ENCODE data around the gene NFIA.

The NFIA gene

DNA sequence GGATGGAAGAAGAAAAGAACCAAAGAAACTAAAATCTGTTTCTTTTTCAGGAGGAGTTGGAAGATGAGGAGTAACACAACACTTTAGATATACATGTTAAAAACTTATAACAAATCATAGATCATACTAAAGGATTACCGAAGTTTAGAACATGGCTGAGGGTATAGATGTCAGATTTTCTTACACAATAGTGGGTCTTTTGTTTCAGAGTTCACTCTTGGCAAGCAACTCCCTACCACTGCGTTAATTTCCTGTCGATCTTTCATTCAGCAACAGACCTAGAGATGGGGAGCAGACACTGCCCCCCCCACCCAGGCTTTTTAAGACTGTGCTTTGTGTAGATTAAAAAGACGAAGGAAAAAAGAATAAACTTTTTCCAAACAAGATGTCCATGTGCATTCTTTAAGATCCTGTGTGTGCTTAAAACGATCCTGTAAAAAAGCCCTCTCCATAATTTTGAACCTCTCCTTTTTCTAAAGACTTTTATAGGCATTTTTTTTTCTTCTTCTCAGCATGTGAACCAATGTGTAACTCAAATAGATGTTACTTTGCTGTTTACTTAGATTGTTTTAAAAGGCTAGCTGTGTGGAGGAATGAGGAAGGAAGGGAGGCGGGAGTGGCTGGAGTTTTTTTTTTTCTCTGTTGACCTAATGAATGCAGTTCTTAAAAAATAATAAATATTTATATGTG, 50.4 kb downstream of the NFIA start:
- H3K27me3 Mint-ChIP-seq, result no peaks in the 10 kb centered on the region
- H3K4me3 Mint-ChIP-seq, result no peak overlapping the region
- no peak overlapping the region for H3K27ac Mint-ChIP-seq
- peaks cover 5% of the 10 kb centered on the region for H3K4me1 Mint-ChIP-seq (ENCODE audit: low read depth)
- no peaks in the 10 kb centered on the region for H3K9me3 Mint-ChIP-seq (ENCODE audit: low read depth)
- no peaks in the 10 kb centered on the region for H3K36me3 Mint-ChIP-seq

DNA sequence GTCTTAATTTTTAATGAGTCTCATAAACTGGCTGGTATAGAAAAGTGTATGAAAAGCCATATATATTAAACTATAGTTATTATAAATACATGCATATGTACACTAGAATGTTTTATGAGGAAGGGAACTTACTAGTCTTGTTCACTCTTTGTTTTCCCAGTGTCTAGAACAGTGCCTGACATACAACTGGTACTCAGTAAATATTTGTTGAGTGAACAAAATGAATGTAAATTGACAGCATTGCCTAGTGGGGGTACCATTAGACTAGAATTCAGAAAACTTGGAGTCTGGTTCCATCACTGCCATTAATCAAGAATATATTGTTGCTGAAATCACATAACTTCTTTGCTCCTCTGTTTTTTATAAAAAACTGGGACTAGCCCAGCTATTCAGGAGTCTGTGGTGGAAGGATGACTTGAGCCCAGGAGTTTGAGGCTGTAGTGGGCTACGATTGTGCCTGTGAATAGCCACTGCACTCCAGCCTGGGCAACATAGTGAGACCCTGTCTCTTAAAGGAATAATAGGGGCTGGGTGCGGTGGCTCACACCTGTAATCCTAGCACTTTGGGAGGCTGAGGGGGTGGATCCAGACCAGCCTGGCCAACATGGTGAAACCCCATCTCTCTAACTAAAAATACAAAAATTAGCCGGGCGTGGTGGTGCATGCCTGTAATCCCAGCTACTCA, 51.1 kb downstream of the NFIA start:
- no peaks in the 10 kb centered on the region for H3K9me3 Mint-ChIP-seq (ENCODE audit: low read depth)
- H3K4me1 Mint-ChIP-seq (ENCODE audit: low read depth), result peaks cover 5% of the 10 kb centered on the region
- no peak overlapping the region for H3K27ac Mint-ChIP-seq
- H3K36me3 Mint-ChIP-seq, result no peaks in the 10 kb centered on the region
- no peaks in the 10 kb centered on the region for H3K27me3 Mint-ChIP-seq
- no peak overlapping the region for H3K4me3 Mint-ChIP-seq

DNA sequence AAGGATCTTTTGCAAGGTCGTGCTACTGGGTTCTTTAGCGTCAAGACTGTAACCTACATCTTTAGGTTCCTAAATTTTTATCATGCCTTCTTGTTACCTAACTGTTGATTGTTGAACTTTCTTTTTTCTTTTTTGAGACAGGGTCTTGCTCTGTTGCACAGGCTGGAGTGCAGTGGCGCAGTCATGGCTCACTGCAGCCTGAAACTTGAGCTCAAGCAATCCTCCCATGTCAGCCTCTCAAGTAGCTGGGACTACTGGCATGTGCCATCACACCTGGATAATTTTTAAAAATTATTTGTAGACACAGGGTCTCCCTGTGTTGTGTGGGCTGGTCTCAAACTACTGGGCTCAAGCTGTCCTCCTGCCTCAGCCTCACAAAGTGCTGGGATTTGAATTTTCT, 52.9 kb downstream of the NFIA start:
- Mint-ChIP-seq H3K9me3 (ENCODE audit: low read depth) (no peaks in the 10 kb centered on the region), H3K4me3 (no peak overlapping the region), H3K36me3 (no peaks in the 10 kb centered on the region), H3K27me3 (peaks cover 3% of the 10 kb centered on the region), H3K27ac (no peak overlapping the region), H3K4me1 (ENCODE audit: low read depth) (peaks cover 5% of the 10 kb centered on the region)

DNA sequence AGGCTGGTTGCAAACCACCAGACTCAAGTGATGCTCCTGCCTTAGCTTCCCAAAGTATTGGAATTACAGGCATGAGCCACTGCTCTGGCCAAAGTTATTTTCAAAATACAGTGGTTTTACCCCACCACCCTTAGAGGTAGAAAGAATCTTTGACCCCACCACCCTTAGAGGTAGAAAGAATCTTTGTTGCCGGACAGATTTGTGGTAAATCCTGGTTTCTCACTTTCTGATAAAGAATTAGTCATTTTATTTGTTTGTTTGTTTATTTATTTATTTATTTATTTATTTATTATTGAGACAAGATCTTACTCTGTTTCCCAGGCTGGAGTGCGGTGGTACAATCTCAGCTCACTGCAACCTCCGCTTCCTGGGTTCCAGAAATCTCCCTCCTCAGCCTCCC, 55.9 kb downstream of the NFIA start:
- H3K36me3 Mint-ChIP-seq, result no peaks in the 10 kb centered on the region
- H3K9me3 Mint-ChIP-seq (ENCODE audit: low read depth), result no peaks in the 10 kb centered on the region
- H3K4me1 Mint-ChIP-seq (ENCODE audit: low read depth), result no peaks in the 10 kb centered on the region
- H3K4me3 Mint-ChIP-seq, result no peak overlapping the region
- H3K27me3 Mint-ChIP-seq, result peaks cover 3% of the 10 kb centered on the region
- no peak overlapping the region for H3K27ac Mint-ChIP-seq

DNA sequence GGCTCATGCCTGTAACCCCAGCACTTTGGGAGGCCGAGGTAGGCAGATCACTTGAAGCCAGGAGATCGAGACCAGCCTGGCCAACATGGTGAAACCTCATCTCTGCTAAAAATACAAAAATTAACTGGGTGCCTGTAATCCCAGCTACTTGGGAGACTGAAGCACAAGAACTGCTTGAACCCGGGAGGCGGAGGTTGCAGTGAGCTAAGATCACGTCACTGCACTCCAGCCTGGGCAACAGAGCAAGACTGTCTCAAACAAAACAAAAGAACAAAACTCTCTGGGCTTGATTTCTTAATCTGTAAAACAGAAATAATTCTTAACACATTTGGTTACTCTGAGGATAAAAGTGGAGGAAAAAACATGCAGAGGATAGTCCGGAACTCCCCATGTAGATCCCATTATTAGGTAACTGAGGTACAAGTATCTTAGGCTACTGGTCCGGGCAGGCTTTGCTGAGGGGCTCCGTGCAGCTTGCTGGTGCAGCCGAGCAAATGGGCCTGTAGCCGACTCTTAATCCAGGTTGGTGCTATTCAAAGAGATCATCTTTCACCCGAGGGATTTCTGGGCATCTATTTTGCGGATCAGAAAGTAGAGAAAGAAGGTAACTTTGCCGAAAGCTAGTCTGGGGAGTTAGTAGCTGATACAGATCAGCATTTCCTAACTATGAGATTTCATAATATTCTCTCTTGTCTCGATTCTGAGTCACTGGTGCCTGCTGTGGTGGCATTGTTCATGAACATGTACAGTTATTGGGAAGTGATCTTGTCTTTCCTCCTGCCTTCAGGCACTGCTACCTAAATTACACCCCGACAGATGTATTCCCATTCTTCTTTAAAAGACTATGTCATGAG, 56.8 kb downstream of the NFIA start:
- Mint-ChIP-seq H3K27ac (no peak overlapping the region), H3K27me3 (peaks cover 3% of the 10 kb centered on the region), H3K9me3 (ENCODE audit: low read depth) (no peaks in the 10 kb centered on the region), H3K4me1 (ENCODE audit: low read depth) (no peaks in the 10 kb centered on the region), H3K36me3 (no peaks in the 10 kb centered on the region), H3K4me3 (no peak overlapping the region)

DNA sequence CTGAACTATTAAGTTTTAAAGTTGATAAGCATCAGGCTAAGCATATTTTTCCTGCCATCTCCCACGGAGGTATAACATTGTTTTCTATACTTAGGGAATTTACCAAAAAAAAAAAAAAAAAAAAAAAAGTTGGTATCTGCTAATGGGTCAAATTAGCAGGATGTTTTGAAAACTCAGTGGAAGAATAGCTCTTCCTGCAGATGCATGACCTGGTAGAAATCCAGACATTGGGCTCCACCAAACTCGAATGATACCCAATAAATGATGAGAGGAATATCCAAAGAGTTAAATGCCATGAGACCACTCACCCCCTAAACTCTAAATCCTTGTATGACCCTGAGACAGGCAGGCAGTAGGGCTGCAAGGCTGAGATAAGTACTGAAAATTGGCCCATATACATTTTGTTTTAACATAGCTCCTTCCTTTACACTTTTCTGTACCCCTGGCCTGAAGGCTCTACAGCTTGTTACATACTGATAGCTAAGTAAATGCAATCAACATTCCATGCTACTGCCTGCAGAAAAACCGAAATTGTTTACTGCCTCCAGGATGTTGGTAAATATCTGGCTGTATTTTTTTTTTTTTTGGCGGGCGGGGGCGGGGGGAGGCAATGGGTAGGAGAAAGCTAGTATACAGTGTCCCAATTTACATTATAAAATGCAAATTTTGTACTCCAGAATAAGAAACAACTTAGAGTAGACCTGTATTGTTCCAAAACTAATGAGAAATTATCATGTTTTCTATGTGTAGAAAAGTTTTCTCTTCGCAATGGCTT, 57.6 kb downstream of the NFIA start:
- Mint-ChIP-seq H3K27me3 (peaks cover 3% of the 10 kb centered on the region), H3K4me1 (ENCODE audit: low read depth) (no peaks in the 10 kb centered on the region), H3K4me3 (no peak overlapping the region), H3K9me3 (ENCODE audit: low read depth) (no peaks in the 10 kb centered on the region), H3K27ac (no peak overlapping the region), H3K36me3 (no peaks in the 10 kb centered on the region)

DNA sequence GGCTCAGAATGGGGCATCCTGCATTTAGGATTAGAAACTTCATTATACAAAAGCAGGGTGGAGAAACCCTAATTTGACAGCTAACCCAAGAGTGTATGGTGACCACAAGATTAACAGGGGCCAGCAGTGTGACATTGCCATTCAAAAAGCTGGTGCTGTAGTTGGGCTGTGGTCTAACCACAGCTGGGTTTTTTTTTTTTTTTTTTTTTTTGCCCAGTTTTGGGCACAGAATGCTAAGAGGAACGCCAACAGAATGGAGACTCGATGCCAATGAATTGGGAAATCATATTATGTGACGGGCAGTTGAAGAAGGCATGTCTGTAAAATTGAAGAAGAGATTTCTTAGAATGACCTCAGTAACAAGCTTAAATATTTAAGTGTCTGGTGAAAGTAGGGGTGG, 58.4 kb downstream of the NFIA start:
- H3K4me1 Mint-ChIP-seq (ENCODE audit: low read depth), result no peaks in the 10 kb centered on the region
- H3K9me3 Mint-ChIP-seq (ENCODE audit: low read depth), result no peaks in the 10 kb centered on the region
- no peak overlapping the region for H3K4me3 Mint-ChIP-seq
- H3K36me3 Mint-ChIP-seq, result no peaks in the 10 kb centered on the region
- H3K27ac Mint-ChIP-seq, result no peak overlapping the region
- peaks cover 3% of the 10 kb centered on the region for H3K27me3 Mint-ChIP-seq

DNA sequence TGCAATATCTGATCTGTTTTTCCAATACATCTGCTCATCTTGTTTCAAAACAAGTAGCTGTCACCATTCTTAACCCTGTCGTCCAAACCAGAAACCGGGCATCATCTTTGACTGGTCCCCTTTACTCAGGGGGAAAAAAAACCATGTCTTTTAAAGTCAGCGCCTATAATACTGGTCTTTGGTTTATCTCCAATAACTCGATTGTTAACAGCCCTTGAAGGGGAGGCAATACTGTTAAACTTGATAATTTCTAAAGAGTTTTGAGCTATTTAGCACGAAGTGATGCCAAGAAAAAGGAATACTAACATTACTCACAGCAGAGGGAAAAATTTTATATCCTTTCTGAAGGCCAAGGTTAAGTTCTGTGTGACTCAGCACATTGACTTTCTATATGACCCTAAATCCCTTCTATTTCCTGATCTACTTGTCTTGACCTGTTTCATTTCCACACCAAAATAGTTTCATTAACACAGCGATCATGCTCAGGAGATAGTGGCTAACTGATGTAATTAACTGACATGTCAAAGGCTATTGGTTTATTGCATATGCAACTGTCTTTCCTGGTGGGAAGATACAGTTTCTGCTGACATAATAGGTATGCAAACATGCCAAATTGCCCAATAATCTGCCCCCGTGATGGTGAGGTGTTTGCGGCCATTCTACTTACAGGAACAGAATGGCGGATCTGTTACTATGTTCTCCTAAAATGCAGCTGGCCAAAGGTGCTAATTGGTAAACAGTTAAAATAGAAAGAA, 59.1 kb downstream of the NFIA start:
- peaks cover 3% of the 10 kb centered on the region for H3K27me3 Mint-ChIP-seq
- H3K27ac Mint-ChIP-seq, result no peak overlapping the region
- H3K4me1 Mint-ChIP-seq (ENCODE audit: low read depth), result no peaks in the 10 kb centered on the region
- no peaks in the 10 kb centered on the region for H3K9me3 Mint-ChIP-seq (ENCODE audit: low read depth)
- no peaks in the 10 kb centered on the region for H3K36me3 Mint-ChIP-seq
- H3K4me3 Mint-ChIP-seq, result no peak overlapping the region

DNA sequence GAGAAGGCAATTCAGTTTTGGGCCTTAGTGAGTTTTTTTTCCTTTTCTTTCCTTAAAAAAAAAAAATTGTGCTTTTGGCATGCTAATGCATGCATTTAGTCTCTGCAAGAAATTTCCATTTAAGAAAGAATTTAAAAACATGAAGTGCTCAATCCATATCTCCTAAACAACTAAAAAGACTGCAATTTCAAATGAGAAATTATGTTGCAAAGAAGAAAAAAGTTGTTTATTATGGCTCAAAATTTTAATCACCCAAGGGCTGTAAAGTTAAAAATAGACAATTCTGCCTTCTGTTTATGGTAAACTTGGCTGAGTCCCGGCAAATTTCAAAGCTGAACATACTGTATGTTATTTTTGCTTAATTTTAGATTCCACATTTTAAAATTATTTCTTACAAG, 59.7 kb downstream of the NFIA start:
- Mint-ChIP-seq H3K9me3 (ENCODE audit: low read depth) (no peaks in the 10 kb centered on the region), H3K36me3 (no peaks in the 10 kb centered on the region), H3K27me3 (peaks cover 3% of the 10 kb centered on the region), H3K27ac (no peak overlapping the region), H3K4me1 (ENCODE audit: low read depth) (no peaks in the 10 kb centered on the region), H3K4me3 (no peak overlapping the region)

DNA sequence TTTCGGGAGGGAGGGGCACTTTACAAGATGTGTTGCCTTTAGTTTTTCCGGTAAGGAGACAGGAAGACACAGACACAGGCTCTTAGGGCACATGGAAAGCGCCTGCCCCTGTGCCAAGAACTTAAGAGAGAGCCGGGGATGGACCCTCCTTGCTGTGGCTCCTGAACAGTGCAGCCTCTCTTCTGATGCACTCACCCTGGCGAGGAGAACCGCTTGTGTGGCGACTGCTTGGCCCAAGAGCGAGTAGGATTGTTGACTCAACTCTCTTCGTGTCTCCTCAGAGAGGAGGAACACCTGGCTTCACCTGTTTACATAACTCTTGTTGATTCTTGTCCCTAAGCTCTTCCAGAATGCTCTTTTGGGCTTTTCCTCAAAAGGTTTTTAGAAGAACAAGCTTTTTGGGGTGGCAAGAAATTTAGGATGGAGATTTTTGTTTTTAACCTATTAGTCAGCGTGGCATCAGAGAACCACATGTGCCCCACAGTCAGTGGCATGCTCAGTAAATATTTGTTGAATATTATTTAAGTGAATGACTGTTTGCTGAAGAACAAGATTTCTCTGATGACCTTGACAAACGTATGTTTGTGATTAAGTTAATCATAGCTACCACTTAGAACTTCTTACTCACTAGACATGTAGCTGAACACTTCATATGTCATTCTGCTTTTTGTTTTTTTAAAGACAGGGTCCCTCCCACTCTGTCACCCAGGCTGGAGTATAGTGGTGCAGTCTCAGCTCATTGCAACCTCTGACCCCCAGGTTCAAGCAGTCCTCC, 60.6 kb downstream of the NFIA start:
- Mint-ChIP-seq H3K27me3 (peaks cover 3% of the 10 kb centered on the region), H3K4me1 (ENCODE audit: low read depth) (no peaks in the 10 kb centered on the region), H3K4me3 (no peak overlapping the region), H3K9me3 (ENCODE audit: low read depth) (no peaks in the 10 kb centered on the region), H3K27ac (no peak overlapping the region), H3K36me3 (no peaks in the 10 kb centered on the region)

DNA sequence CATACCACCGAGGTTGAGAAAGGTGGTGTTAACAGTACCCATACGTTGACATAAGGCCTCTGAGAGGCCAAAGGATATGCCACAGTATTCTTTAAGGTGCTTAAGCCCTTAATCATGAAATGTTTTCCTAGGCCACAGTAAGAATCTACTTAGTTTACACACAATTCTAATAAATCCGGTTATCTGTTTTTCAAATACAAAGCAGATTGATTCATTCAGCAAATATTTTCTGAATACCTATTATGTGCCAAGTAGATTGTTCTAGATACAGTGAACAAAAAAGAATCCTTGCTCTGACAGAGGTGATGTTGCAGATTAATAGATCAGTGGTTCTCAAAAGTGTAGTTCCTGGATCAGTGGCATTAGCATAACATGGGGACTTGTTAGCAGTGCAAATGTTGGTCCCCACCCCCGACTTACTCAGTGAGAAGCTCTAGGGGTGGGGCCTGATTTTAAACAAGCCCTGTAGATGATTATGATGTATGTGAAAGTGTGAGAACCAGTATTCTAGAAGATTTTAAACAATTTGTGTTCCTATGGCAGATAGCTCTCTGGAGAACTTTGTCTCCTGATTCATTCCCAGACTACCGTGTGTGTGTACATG, 61.6 kb downstream of the NFIA start:
- Mint-ChIP-seq H3K27me3 (peaks cover 3% of the 10 kb centered on the region), H3K4me1 (ENCODE audit: low read depth) (no peaks in the 10 kb centered on the region), H3K27ac (no peak overlapping the region), H3K4me3 (no peak overlapping the region), H3K9me3 (ENCODE audit: low read depth) (no peaks in the 10 kb centered on the region), H3K36me3 (no peaks in the 10 kb centered on the region)

DNA sequence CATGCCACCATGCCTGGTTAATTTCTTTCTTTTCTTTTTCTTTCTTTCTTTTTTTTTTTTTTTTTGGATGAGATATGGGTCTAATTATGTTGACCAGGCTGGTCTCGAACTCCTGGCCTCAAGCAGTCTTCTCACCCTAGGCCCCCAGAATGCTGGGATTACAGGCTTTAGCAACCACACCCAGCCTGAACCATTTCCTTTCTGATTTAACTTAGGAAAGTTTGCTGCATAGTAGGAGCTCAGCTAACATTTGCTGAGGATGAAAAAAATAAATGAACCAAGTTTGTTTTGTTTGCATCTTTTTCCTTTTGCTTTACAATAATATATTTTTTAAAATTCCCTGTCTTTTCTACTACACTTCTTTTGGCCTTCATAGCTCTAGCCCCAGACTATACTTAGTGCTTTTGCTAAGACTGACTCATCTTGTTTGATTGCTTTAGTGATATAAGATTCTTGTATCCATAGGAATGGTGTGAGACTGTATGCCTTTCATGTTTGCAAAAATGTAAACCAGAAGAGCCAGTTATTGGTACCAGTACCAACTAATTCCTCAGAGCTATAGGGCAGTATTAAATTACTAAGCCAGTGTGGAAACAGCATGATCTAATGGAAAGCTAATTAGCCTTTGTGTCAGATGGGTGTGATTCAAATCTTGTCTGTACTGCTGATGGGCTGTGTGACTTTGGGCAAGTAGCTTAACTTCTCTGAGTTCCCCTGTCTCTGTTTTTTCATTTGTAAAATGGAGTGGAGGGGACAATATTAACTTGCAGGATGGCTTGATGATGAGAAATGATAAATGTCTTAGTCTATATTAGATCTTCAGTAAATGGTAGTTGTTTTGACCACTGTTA, 66.9 kb downstream of the NFIA start:
- Mint-ChIP-seq H3K36me3 (no peaks in the 10 kb centered on the region), H3K9me3 (ENCODE audit: low read depth) (no peaks in the 10 kb centered on the region), H3K4me1 (ENCODE audit: low read depth) (no peaks in the 10 kb centered on the region), H3K27ac (no peak overlapping the region), H3K4me3 (no peak overlapping the region), H3K27me3 (peaks cover 1% of the 10 kb centered on the region)

DNA sequence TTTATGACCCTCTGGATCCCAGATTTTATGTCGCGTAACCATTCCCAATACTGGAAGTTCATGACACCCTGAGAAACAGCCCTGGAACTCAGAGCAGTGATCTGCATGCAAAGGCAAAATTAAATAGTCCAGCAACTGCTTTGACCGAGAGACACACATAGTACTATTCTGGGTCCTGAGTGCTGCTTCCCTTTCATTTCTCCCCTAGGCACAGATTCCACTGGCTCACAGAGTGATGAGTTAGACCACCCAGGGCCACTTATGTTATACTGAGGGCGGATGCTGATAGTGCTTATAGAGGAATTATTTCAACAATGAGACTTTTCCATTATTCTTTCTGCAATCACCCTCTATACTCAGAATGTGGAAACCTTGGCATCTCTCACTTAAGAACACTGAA, 69.2 kb downstream of the NFIA start:
- no peaks in the 10 kb centered on the region for H3K4me1 Mint-ChIP-seq (ENCODE audit: low read depth)
- H3K27me3 Mint-ChIP-seq, result peaks cover 1% of the 10 kb centered on the region
- H3K4me3 Mint-ChIP-seq, result no peak overlapping the region
- H3K27ac Mint-ChIP-seq, result no peak overlapping the region
- H3K9me3 Mint-ChIP-seq (ENCODE audit: low read depth), result no peaks in the 10 kb centered on the region
- H3K36me3 Mint-ChIP-seq, result no peaks in the 10 kb centered on the region
